Endothelial cell of umbilical vein (primary cell): ENCODE results near the gene RYR2. TPM values are rescaled to one million over a fixed set of nuclear protein-coding genes. Genes with fewer than 3 reads are reported as not detected.

Experiments
- BruUV-seq: library from RNA; stranded (reverse); fragments of 400-500 nt; replicated peaks from 2 replicates; lab custom pipeline; 2021; lab: Mats Ljungman, UMichigan
- CTCF ChIA-PET: fragments of 300-600, 350-600 bp; sonication (Branson Sonifier 250); formaldehyde crosslinking; loops from one replicate; lab custom pipeline; 2021; ENCODE audit warnings: antibody characterized with exemption, inconsistent platforms; lab: Charles Lee
- POLR2A ChIA-PET: fragments of 300-600, 350-600 bp; sonication (Branson Sonifier 250); formaldehyde crosslinking; loops from one replicate; lab custom pipeline; 2021; ENCODE audit warnings: antibody characterized with exemption, inconsistent platforms; lab: Charles Lee
- DNase-seq: peaks from one replicate; pipeline ENCODE4 v3.0.0-alpha.2; 2011; ENCODE audit warnings: low read depth, low spot score
- FAIRE-seq: peaks from 2 replicates; lab custom pipeline; 2011; peaks lifted over from hg19 to GRCh38; lab: Jason Lieb, UNC
- H2AFZ ChIP-seq: 2 replicates; pipeline ENCODE4 v1.6.0; 2012; ENCODE audit warnings: low read depth, low read length, control low read depth, inconsistent platforms
- H3K27ac ChIP-seq: 2 replicates; pipeline ENCODE4 v1.5.1; 2011; ENCODE audit warnings: low read depth, mild to moderate bottlenecking, control low read depth, low read length, moderate library complexity; ENCODE audit not compliant: insufficient read depth
- H3K27me3 ChIP-seq, 2 experiments: 2 replicates each; pipeline versions ENCODE4 v1.6.0 to v1.6.1; 2011; ENCODE audit warnings: low read length in 2 of 2, mixed read lengths in 1 of 2; ENCODE audit not compliant: control insufficient read depth in 2 of 2, insufficient read depth in 2 of 2
- H3K36me3 ChIP-seq, 2 experiments: 2 replicates in 1 of 2; 3 replicates in 1 of 2; pipeline ENCODE4 v1.5.1; 2011; ENCODE audit warnings: low read length in 2 of 2, mild to moderate bottlenecking in 1 of 2, moderate library complexity in 1 of 2; ENCODE audit not compliant: control insufficient read depth in 2 of 2, insufficient read depth in 2 of 2; ENCODE audit errors: extremely low read depth in 1 of 2
- H3K4me1 ChIP-seq: 3 replicates; pipeline ENCODE4 v1.5.1; 2011; ENCODE audit warnings: mild to moderate bottlenecking, low read length; ENCODE audit not compliant: control insufficient read depth, insufficient read depth; ENCODE audit errors: extremely low read depth
- H3K4me2 ChIP-seq: 2 replicates; pipeline ENCODE4 v1.6.1; 2011; ENCODE audit warnings: low read length, control low read depth, mixed read lengths; ENCODE audit not compliant: insufficient read depth
- H3K4me3 ChIP-seq, 3 experiments: fragments of 200-600 bp in 1 of 3; sonication (generic), shearing (Covaris generic) in 1 of 3; replicated peaks in 1 of 3; 2 replicates each; pipeline ENCODE4 v1.5.1; 2011 to 2016; ENCODE audit warnings: control low read depth in 3 of 3, low read length in 3 of 3, mild to moderate bottlenecking in 2 of 3, inconsistent platforms in 1 of 3, low read depth in 1 of 3, moderate library complexity in 1 of 3; ENCODE audit not compliant: insufficient read depth in 1 of 3
- H3K79me2 ChIP-seq: 2 replicates; pipeline ENCODE4 v1.6.0; 2012; ENCODE audit warnings: low read length, inconsistent platforms; ENCODE audit not compliant: control insufficient read depth, insufficient read depth
- H3K9ac ChIP-seq: replicated peaks from 2 replicates; pipeline ENCODE3; 2011; ENCODE audit warnings: low read length, control low read depth; ENCODE audit not compliant: insufficient read depth; ENCODE audit errors: extremely low read depth
- H3K9me1 ChIP-seq: replicated peaks from 3 replicates; pipeline ENCODE4 v1.6.0; 2011; ENCODE audit warnings: mild to moderate bottlenecking, low read length; ENCODE audit not compliant: control insufficient read depth, insufficient read depth; ENCODE audit errors: extremely low read depth
- H3K9me3 ChIP-seq: replicated peaks from 2 replicates; pipeline ENCODE4 v1.5.1; 2012; ENCODE audit warnings: low read length, inconsistent platforms; ENCODE audit not compliant: control insufficient read depth, insufficient read depth
- H4K20me1 ChIP-seq: replicated peaks from 2 replicates; pipeline ENCODE3; 2011; ENCODE audit warnings: mild to moderate bottlenecking, low read length; ENCODE audit not compliant: control insufficient read depth, insufficient read depth; ENCODE audit errors: extremely low read depth
- CTCF ChIP-seq, 2 donors: IDR thresholded peaks; 1 replicate in 1 of 2; 2 replicates in 1 of 2; pipeline ENCODE4 v1.5.1; 2011; ENCODE audit warnings: low read length in 2 of 2, mild to moderate bottlenecking in 2 of 2, moderate library complexity in 2 of 2, control low read depth in 1 of 2, inconsistent platforms in 1 of 2, low read depth in 1 of 2; ENCODE audit not compliant: insufficient read depth in 1 of 2; ENCODE audit errors: extremely low read depth in 1 of 2
- GATA2 ChIP-seq: IDR thresholded peaks from 2 replicates; pipeline ENCODE4 v1.7.0; 2011; ENCODE audit warnings: low read depth, mild to moderate bottlenecking, moderate library complexity, mixed read lengths, low read length; ENCODE audit not compliant: insufficient read length, insufficient read depth
- JUN ChIP-seq: IDR thresholded peaks from 2 replicates; pipeline ENCODE4 v1.6.1; 2011; ENCODE audit warnings: borderline replicate concordance, low read depth; ENCODE audit not compliant: insufficient read length, insufficient read depth
- MAX ChIP-seq: IDR thresholded peaks from 2 replicates; pipeline ENCODE4 v1.6.1; 2011; ENCODE audit not compliant: insufficient read depth, insufficient read length
- MYC ChIP-seq: IDR thresholded peaks from one replicate; pipeline ENCODE4 v1.6.1; 2011; ENCODE audit warnings: mild to moderate bottlenecking, low read depth, low read length
- POLR2A ChIP-seq: IDR thresholded peaks from 2 replicates; pipeline ENCODE4 v1.6.1; 2012; ENCODE audit warnings: low read depth, mild to moderate bottlenecking, control low read depth, low read length
- POLR2AphosphoS5 ChIP-seq: IDR thresholded peaks from 2 replicates; pipeline ENCODE4 v1.6.1; 2012; ENCODE audit warnings: low read depth, mild to moderate bottlenecking, control low read depth, low read length, moderate library complexity; ENCODE audit not compliant: insufficient read depth
- dilution Hi-C: fragments of 300-500 bp; cut with MboI; formaldehyde crosslinking; loops from one replicate; pipeline ENCODE4 v1.15.0; 2019; ENCODE audit warnings: low sequenced_read_pairs; ENCODE audit not compliant: extremely low pct_ligation_motif_present
- intact Hi-C: fragments of 100-400 bp; cut with micrococcal nuclease; formaldehyde crosslinking; loops from one replicate; pipeline ENCODE4 v1.10.0; 2022
- polyA plus RNA-seq, 4 experiments: library from polyadenylated mRNA; depleted of rRNA in 3 of 4; stranded (reverse) in 3 of 4; unstranded in 1 of 4; fragments of >200 nt; gene quantifications; 2 replicates each; pipeline versions ENCODE4 v1.2.1 to v1.2.3, GENCODE V29; 2011 to 2012; ENCODE audit warnings: missing spikeins in 1 of 4
- total RNA-seq: library from RNA; stranded (reverse); gene quantifications from 2 replicates; pipeline ENCODE4 v1.2.3, GENCODE V29; 2021

The RYR2 gene
- total and polyA plus RNA-seq, 2 donors (not counting 3 experiments of a cell fraction or from before 2014, with no cell fraction given) = not detected

GRCh38 chr1:237261198-237261597 is 219.2 kb downstream of the RYR2 start:
- ChIA-PET CTCF (no interaction called here), POLR2A (no interaction called here)
- H4K20me1 ChIP-seq = no peaks in the 10 kb centered on the region
- no peak overlapping the region for H2AFZ ChIP-seq
- no peak overlapping the region for H3K27ac ChIP-seq
- no peak overlapping the region for H3K4me3 ChIP-seq
- DNase-seq (no peak), FAIRE-seq (no peak)
- H3K9ac ChIP-seq = no peak overlapping the region
- dilution Hi-C loops (no loop called here), intact Hi-C loops (no loop called here)
- no peaks in the 10 kb centered on the region for H3K27me3 ChIP-seq
- H3K9me3 ChIP-seq = no peaks in the 10 kb centered on the region
- TF ChIP-seq CTCF (IDR thresholded peaks at IDR 0.05; ENCODE audit: extremely low read depth in 1 of 2, insufficient read depth in 1 of 2, low read depth in 1 of 2, low read length in 2 of 2) (no peak), MAX (no peak), POLR2A (no peak), POLR2AphosphoS5 (no peak), GATA2 (no peak)
- H3K36me3 ChIP-seq = no peaks in the 10 kb centered on the region
- BruUV-seq = no TSS peak
- H3K4me1 ChIP-seq = no peaks in the 10 kb centered on the region
- no peaks in the 10 kb centered on the region for H3K79me2 ChIP-seq
- H3K4me2 ChIP-seq = no peak overlapping the region
- no peaks in the 10 kb centered on the region for H3K9me1 ChIP-seq

- Histone ChIP-seq H3K9me1 (no peaks in the 10 kb centered on the region), H3K9ac (no peak overlapping the region), H3K79me2 (no peaks in the 10 kb centered on the region), H3K4me2 (no peak overlapping the region), H3K36me3 (no peaks in the 10 kb centered on the region), H4K20me1 (no peaks in the 10 kb centered on the region), H3K9me3 (no peaks in the 10 kb centered on the region), H2AFZ (no peak overlapping the region), H3K4me1 (no peaks in the 10 kb centered on the region), H3K27ac (no peak overlapping the region), H3K27me3 (no peaks in the 10 kb centered on the region), H3K4me3 (no peak overlapping the region)
- ChIA-PET POLR2A (no interaction called here), CTCF (no interaction called here)
- TF ChIP-seq CTCF (IDR thresholded peaks at IDR 0.05; ENCODE audit: extremely low read depth in 1 of 2, insufficient read depth in 1 of 2, low read depth in 1 of 2, low read length in 2 of 2) (no peak), MYC (no peak), MAX (no peak), JUN (no peak), POLR2AphosphoS5 (no peak)
- DNase-seq = no peak
- intact Hi-C loops = no loop called here
- no TSS peak for BruUV-seq
- dilution Hi-C loops = no loop called here
- FAIRE-seq = no peak
Observed at GRCh38 chr1:237267743-237268142, 225.8 kb downstream of the RYR2 start.
